Measurements from ENCODE around the gene FMN2. TPM values are rescaled to one million over a fixed set of nuclear protein-coding genes. Genes with fewer than 3 reads are reported as not detected.

Gene FMN2
- total RNA-seq, 1 donor from 2014 or later = 3.5 TPM

GRCh38 chr1:240134113-240134512, 42.4 kb downstream of the FMN2 start:
- Mint-ChIP-seq H3K36me3 (ENCODE audit: low read depth) (no peaks in the 10 kb centered on the region), H3K27me3 (ENCODE audit: low read depth) (no peaks in the 10 kb centered on the region)
- TF ChIP-seq CTCF (IDR thresholded peaks at IDR 0.05) = no peak

GRCh38 chr1:240134596-240134995, 42.9 kb downstream of the FMN2 start:
- DNase-seq (ENCODE audit: low spot score) = no peak
- Mint-ChIP-seq H3K27ac (ENCODE audit: unreplicated experiment) (no peak overlapping the region), H3K4me1 (ENCODE audit: low read depth) (no peaks in the 10 kb centered on the region), H3K36me3 (ENCODE audit: low read depth) (no peaks in the 10 kb centered on the region), H3K4me3 (ENCODE audit: unreplicated experiment) (no peak overlapping the region), H3K27me3 (ENCODE audit: low read depth) (no peaks in the 10 kb centered on the region), H3K9me3 (ENCODE audit: low read depth) (no peaks in the 10 kb centered on the region)
- no peak for TF ChIP-seq CTCF (IDR thresholded peaks at IDR 0.05)

More at GRCh38 chr1:240134113-240134512, 42.4 kb downstream of the FMN2 start:
- Mint-ChIP-seq H3K4me3 (ENCODE audit: unreplicated experiment) (no peak overlapping the region), H3K4me1 (ENCODE audit: low read depth) (no peaks in the 10 kb centered on the region), H3K27ac (ENCODE audit: unreplicated experiment) (no peak overlapping the region), H3K9me3 (ENCODE audit: low read depth) (no peaks in the 10 kb centered on the region)
- DNase-seq (ENCODE audit: low spot score) = no peak

GRCh38 chr1:240136402-240136801, 44.7 kb downstream of the FMN2 start:
- no peak for DNase-seq (ENCODE audit: low spot score)
- H3K4me3 Mint-ChIP-seq (ENCODE audit: unreplicated experiment) = no peak overlapping the region
- no peaks in the 10 kb centered on the region for H3K36me3 Mint-ChIP-seq (ENCODE audit: low read depth)
- H3K4me1 Mint-ChIP-seq (ENCODE audit: low read depth) = no peaks in the 10 kb centered on the region
- no peaks in the 10 kb centered on the region for H3K9me3 Mint-ChIP-seq (ENCODE audit: low read depth)
- no peak overlapping the region for H3K27ac Mint-ChIP-seq (ENCODE audit: unreplicated experiment)
- no peak for TF ChIP-seq CTCF (IDR thresholded peaks at IDR 0.05)
- no peaks in the 10 kb centered on the region for H3K27me3 Mint-ChIP-seq (ENCODE audit: low read depth)

GRCh38 chr1:240138867-240139266, 47.2 kb downstream of the FMN2 start:
- no peak overlapping the region for H3K27ac Mint-ChIP-seq (ENCODE audit: unreplicated experiment)
- no peaks in the 10 kb centered on the region for H3K4me1 Mint-ChIP-seq (ENCODE audit: low read depth)
- DNase-seq (ENCODE audit: low spot score) = no peak
- no peaks in the 10 kb centered on the region for H3K27me3 Mint-ChIP-seq (ENCODE audit: low read depth)
- H3K4me3 Mint-ChIP-seq (ENCODE audit: unreplicated experiment) = no peak overlapping the region
- no peaks in the 10 kb centered on the region for H3K9me3 Mint-ChIP-seq (ENCODE audit: low read depth)
- H3K36me3 Mint-ChIP-seq (ENCODE audit: low read depth) = no peaks in the 10 kb centered on the region
- no peak for TF ChIP-seq CTCF (IDR thresholded peaks at IDR 0.05)

- Mint-ChIP-seq H3K27me3 (ENCODE audit: low read depth) (no peaks in the 10 kb centered on the region), H3K27ac (ENCODE audit: unreplicated experiment) (no peak overlapping the region), H3K9me3 (ENCODE audit: low read depth) (no peaks in the 10 kb centered on the region), H3K36me3 (ENCODE audit: low read depth) (no peaks in the 10 kb centered on the region), H3K4me3 (ENCODE audit: unreplicated experiment) (no peak overlapping the region), H3K4me1 (ENCODE audit: low read depth) (no peaks in the 10 kb centered on the region)
- no peak for TF ChIP-seq CTCF (IDR thresholded peaks at IDR 0.05)
- DNase-seq (ENCODE audit: low spot score) = no peak
Measured at GRCh38 chr1:240139511-240139910, 47.8 kb downstream of the FMN2 start.
